ENCODE results near the gene FCRL5.

DNA sequence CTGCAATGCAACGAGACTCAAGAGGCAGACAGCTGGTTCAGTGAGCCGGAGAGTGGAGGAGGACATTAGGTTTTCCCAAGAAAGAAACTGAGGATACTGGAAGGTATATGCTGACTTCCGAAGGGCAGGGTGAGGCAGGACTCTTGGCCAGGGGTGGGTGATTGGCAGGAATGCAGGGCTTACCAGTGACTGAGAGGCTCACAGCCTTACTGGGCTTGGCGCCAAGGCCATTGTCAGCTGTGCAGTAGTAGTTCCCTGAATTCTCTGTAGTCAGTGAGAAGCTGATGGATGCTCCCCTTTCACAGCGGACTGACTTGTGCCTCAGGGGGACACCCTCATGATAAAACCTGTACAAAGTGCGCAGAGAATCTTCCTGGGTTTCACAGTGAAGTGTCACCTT, 9.6 kb downstream of the FCRL5 start:
- TF ChIP-seq, protein P1, sequence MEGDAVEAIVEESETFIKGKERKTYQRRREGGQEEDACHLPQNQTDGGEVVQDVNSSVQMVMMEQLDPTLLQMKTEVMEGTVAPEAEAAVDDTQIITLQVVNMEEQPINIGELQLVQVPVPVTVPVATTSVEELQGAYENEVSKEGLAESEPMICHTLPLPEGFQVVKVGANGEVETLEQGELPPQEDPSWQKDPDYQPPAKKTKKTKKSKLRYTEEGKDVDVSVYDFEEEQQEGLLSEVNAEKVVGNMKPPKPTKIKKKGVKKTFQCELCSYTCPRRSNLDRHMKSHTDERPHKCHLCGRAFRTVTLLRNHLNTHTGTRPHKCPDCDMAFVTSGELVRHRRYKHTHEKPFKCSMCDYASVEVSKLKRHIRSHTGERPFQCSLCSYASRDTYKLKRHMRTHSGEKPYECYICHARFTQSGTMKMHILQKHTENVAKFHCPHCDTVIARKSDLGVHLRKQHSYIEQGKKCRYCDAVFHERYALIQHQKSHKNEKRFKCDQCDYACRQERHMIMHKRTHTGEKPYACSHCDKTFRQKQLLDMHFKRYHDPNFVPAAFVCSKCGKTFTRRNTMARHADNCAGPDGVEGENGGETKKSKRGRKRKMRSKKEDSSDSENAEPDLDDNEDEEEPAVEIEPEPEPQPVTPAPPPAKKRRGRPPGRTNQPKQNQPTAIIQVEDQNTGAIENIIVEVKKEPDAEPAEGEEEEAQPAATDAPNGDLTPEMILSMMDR (IDR thresholded peaks at IDR 0.05; ENCODE audit: insufficient read depth, low read length): no peak
- no peak for TF ChIP-seq GABPA (IDR thresholded peaks at IDR 0.05; ENCODE audit: low read depth)
- TF ChIP-seq POLR2AphosphoS5 (IDR thresholded peaks at IDR 0.05; ENCODE audit: low read depth): no peak
- TF ChIP-seq, protein P2, sequence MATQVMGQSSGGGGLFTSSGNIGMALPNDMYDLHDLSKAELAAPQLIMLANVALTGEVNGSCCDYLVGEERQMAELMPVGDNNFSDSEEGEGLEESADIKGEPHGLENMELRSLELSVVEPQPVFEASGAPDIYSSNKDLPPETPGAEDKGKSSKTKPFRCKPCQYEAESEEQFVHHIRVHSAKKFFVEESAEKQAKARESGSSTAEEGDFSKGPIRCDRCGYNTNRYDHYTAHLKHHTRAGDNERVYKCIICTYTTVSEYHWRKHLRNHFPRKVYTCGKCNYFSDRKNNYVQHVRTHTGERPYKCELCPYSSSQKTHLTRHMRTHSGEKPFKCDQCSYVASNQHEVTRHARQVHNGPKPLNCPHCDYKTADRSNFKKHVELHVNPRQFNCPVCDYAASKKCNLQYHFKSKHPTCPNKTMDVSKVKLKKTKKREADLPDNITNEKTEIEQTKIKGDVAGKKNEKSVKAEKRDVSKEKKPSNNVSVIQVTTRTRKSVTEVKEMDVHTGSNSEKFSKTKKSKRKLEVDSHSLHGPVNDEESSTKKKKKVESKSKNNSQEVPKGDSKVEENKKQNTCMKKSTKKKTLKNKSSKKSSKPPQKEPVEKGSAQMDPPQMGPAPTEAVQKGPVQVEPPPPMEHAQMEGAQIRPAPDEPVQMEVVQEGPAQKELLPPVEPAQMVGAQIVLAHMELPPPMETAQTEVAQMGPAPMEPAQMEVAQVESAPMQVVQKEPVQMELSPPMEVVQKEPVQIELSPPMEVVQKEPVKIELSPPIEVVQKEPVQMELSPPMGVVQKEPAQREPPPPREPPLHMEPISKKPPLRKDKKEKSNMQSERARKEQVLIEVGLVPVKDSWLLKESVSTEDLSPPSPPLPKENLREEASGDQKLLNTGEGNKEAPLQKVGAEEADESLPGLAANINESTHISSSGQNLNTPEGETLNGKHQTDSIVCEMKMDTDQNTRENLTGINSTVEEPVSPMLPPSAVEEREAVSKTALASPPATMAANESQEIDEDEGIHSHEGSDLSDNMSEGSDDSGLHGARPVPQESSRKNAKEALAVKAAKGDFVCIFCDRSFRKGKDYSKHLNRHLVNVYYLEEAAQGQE (IDR thresholded peaks at IDR 0.05; ENCODE audit: insufficient replicate concordance, low read depth): no peak

Data from HL-60 (cell line).